GM18951 (cell line): ENCODE results near the gene DNAI4.

Experiments used
- POLR2A ChIP-seq: IDR thresholded peaks from 4 replicates; pipeline ENCODE4 v1.6.1; 2011; ENCODE audit warnings: mild to moderate bottlenecking; ENCODE audit not compliant: insufficient read length, insufficient read depth; ENCODE audit errors: extremely low read depth
- in situ Hi-C: fragments of 300-500 bp; cut with MboI; formaldehyde crosslinking; loops from one replicate; pipeline ENCODE4 v1.12.0; 2022; ENCODE audit warnings: low sequenced_read_pairs, mixed read lengths, inconsistent platforms; ENCODE audit not compliant: unreplicated experiment

DNAI4 gene

GRCh38 chr1:66779475-66780078 lies 145.1 kb downstream of the DNAI4 start:
- TF ChIP-seq POLR2A = no peak
- in situ Hi-C loops = no loop called here

GRCh38 chr1:66778969-66779368 lies 145.7 kb downstream of the DNAI4 start:
- no peak for TF ChIP-seq POLR2A

DNA sequence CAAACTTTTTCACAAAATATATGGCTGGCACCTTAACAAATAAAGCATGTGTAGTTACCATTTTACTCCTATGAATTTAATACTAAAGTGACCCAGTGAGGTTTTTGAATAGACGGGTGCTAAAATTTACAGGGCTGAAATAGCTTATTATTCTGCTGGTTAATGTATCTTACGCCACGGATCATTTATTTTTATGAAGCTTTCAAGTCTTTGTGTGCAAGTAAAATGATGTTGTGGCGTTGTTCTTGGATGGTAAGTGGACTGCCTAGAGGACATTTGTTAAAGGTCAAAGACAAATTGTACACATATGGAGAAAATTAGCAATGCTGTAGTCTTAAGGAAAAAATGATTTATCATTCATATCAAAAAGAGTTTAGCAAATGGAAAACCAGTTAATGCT lies 146.4 kb downstream of the DNAI4 start:
- no peak for TF ChIP-seq POLR2A
- in situ Hi-C loops = no loop called here

More at GRCh38 chr1:66778969-66779368, 145.7 kb downstream of the DNAI4 start:
- in situ Hi-C loops = no loop called here

- in situ Hi-C loops = no loop called here
- TF ChIP-seq POLR2A = no peak
Measured at GRCh38 chr1:66777831-66778230, 146.8 kb downstream of the DNAI4 start.

DNA sequence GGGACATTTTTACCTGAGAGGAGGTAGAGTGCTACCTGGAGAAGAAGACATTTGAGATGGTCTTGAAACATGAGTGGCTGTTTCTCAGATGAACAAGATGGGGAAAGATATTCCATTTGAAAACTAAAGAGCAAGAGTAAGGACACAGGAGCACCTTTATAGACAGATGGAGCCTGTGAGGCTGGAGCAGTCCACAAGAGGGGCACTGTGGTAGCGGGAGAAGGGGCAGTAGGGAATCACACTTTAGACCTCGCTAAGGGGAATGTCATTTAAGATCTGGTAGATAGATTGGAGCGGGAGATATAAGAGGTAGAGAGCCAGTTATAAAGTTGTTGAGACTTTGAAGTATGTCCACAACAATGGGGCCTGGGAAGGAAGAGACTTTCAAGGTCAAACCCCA lies 149.0 kb downstream of the DNAI4 start:
- in situ Hi-C loops = no loop called here
- TF ChIP-seq POLR2A = no peak

GRCh38 chr1:66774438-66774837 lies 150.2 kb downstream of the DNAI4 start:
- in situ Hi-C loops = loop anchor here (25.0 kb wide), 2 partner anchors 213 to 713 kb away; no protein-coding TSS in a partner anchor
- no peak for TF ChIP-seq POLR2A

- in situ Hi-C loops = loop anchor here (25.0 kb wide), 2 partner anchors 214 to 714 kb away; no protein-coding TSS in a partner anchor
- TF ChIP-seq POLR2A = no peak
Measured at GRCh38 chr1:66773227-66773626, 151.4 kb downstream of the DNAI4 start.

DNA sequence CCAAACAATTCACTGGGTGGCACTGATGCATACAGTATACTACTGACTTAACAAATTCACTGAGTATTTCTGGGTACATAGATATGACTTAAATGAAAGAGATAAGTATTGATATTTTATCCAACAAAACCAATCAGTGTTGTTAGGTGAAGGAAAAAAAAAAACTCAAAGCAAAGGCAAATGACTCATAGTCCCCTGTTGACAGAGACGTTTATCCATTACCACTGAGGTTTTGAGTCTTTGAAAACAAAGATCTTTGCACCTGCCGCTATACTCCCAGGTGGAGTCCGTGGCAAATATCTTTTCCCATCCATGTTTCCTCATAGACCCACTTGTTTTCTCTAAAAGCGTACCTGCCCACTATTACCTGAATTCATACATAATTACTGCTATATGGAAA lies 154.0 kb downstream of the DNAI4 start:
- in situ Hi-C loops = loop anchor here (25.0 kb wide), 2 partner anchors 217 to 717 kb away; no protein-coding TSS in a partner anchor
- no peak for TF ChIP-seq POLR2A

GRCh38 chr1:66770240-66770639 lies 154.4 kb downstream of the DNAI4 start:
- TF ChIP-seq POLR2A = no peak
- in situ Hi-C loops = loop anchor here (25.0 kb wide), 2 partner anchors 217 to 717 kb away; no protein-coding TSS in a partner anchor

DNA sequence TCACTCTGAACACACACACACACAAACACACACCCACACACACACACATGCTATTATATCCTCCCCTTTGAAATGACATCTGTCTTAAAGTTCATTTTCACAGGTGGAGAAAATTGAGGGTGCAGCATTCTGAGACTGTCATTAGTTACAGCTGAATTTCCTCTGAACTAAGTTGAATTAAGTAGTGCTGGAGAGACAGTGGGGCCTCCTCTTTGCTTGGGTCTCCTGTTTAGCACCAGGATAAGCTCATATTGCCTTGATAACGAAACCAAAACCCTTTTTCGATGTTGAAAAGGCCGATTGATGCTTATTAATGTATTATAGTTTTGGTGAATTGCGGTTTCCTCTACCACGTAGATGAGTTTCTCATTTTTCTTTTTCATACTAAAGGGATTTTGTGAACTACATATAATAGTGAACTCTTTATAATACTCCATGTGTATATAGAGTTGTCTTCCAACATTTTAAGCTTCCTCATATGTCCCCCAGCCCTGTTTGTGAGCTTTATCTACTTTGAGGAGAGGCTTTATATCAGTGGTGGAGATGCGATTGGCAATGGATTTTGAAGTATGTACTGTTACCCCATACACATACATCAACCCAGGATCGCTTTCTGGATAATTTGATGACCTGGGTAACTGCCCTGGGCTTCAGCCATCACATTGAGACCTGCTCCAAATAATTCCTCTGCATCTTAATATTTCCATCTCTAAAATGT lies 155.0 kb downstream of the DNAI4 start:
- in situ Hi-C loops = loop anchor here (10.0 to 25.0 kb wide), 3 partner anchors 218 to 718 kb away; no protein-coding TSS in a partner anchor
- no peak for TF ChIP-seq POLR2A

DNA sequence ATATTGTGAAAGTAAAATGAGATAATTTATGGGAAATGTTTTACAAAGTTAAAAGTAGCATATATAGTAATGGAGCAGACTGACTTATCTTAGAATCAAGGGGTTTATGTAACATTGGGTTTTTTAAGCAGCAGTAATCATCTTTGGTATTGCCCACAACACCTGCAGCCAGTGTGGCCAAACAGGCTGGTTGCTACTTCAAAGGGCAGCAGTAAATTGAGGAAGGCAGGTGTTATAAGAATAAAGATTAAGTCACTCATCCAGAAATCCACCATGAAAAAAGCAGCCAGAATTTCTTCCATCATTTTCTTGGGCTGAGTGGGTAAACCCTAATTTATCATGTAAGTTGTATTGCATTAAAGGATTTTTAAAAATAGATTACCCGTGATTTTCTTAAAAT lies 155.7 kb downstream of the DNAI4 start:
- no peak for TF ChIP-seq POLR2A
- in situ Hi-C loops = loop anchor here (10.0 to 25.0 kb wide), 3 partner anchors 218 to 718 kb away; no protein-coding TSS in a partner anchor

- in situ Hi-C loops = loop anchor here (10.0 to 25.0 kb wide), 3 partner anchors 220 to 720 kb away; no protein-coding TSS in a partner anchor
- no peak for TF ChIP-seq POLR2A
Measured at GRCh38 chr1:66767626-66768025, 157.0 kb downstream of the DNAI4 start.

DNA sequence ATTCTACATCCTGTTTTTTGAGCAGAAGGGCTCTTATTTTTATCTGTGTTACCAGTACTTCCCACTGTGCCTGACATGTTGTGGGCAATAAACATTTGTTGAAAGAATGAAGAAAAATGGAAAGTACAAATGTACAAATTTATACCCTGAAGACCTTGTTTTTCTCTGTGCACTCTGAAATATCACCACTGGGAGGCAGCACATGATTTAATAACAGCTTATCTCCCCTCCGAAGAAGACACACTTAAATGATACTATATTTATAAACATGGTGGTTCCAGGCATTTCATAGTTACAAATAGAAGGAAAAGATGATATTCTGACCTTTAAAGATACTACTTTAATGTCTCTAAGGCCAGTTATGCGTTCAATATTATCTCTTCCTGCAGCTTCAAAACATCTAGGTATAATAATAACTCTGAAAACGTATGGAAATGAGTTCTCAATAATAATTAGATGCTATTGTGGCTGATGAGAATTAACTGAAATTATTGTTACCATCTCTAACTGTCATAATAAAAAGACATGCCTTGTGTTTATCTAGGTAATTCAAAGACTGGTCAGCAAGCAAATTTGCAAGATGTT lies 159.6 kb downstream of the DNAI4 start:
- in situ Hi-C loops = loop anchor here (10.0 to 25.0 kb wide), 3 partner anchors 222 to 722 kb away; no protein-coding TSS in a partner anchor
- TF ChIP-seq POLR2A = no peak
